ENCODE results near the gene GALNT1. TPM values are rescaled to one million over a fixed set of nuclear protein-coding genes. Genes with fewer than 3 reads are reported as not detected.

Gene GALNT1
- total RNA-seq, 1 donor from 2014 or later: 74.5 TPM

DNA sequence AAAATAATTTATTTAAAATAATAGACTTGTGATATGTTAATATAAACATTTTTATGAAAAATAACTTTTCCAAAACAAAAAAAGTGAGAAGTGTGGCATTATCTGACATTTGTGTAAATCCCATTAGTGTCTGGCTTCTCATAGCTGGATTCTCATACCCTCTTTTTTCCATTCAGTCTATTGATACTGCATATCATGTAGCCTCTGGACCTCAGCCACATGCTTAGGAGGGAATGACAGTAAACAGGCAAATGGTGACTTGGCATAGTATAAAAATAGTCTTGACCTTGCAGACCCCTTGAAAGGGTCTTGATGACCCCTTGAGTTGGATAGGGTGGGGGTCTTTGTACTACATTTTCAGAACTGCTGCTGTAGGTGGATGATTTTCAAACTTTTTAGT, 29.2 kb downstream of the GALNT1 start:
- no peak for DNase-seq
- H3K36me3 ChIP-seq: no peaks in the 10 kb centered on the region
- no peak for ATAC-seq
- intact Hi-C loops (cut with DNase I): no loop called here
- TF ChIP-seq, protein P1, sequence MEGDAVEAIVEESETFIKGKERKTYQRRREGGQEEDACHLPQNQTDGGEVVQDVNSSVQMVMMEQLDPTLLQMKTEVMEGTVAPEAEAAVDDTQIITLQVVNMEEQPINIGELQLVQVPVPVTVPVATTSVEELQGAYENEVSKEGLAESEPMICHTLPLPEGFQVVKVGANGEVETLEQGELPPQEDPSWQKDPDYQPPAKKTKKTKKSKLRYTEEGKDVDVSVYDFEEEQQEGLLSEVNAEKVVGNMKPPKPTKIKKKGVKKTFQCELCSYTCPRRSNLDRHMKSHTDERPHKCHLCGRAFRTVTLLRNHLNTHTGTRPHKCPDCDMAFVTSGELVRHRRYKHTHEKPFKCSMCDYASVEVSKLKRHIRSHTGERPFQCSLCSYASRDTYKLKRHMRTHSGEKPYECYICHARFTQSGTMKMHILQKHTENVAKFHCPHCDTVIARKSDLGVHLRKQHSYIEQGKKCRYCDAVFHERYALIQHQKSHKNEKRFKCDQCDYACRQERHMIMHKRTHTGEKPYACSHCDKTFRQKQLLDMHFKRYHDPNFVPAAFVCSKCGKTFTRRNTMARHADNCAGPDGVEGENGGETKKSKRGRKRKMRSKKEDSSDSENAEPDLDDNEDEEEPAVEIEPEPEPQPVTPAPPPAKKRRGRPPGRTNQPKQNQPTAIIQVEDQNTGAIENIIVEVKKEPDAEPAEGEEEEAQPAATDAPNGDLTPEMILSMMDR (IDR thresholded peaks at IDR 0.05): no peak
- no peak overlapping the region for H3K27ac ChIP-seq
- no peak overlapping the region for H3K4me3 ChIP-seq
- no peaks in the 10 kb centered on the region for H3K4me1 ChIP-seq
- H3K27me3 ChIP-seq: no peaks in the 10 kb centered on the region
- no peaks in the 10 kb centered on the region for H3K9me3 ChIP-seq

- H3K4me3 ChIP-seq: no peak overlapping the region
- H3K4me1 ChIP-seq: peaks cover 8% of the 10 kb centered on the region
- DNase-seq: no peak
- intact Hi-C loops (cut with DNase I): no loop called here
- no peak overlapping the region for H3K27ac ChIP-seq
- no peak for ATAC-seq
- no peaks in the 10 kb centered on the region for H3K36me3 ChIP-seq
- no peaks in the 10 kb centered on the region for H3K27me3 ChIP-seq
- H3K9me3 ChIP-seq: no peaks in the 10 kb centered on the region
- TF ChIP-seq, protein P1 (IDR thresholded peaks at IDR 0.05): no peak
Measured at GRCh38 chr18:35611518-35611917, 30.0 kb downstream of the GALNT1 start.

DNA sequence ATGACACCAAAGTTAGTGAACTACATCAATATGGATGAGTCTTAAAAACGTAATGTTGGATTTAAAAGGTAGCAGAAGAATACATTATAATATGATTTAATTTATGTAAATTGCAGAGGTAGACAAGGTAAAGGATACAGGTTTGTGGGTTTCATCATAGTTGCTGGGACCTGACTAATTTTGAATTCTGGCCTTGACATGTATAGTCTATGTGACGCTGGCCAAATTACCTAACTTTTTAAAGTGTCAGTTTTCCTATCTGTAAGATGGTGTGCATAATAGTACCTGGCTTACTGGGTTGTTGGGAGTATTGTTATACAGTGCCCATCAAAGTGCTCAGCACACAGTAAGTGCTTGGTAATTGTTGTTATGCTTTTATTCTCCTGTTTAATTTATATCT, 34.5 kb downstream of the GALNT1 start:
- H3K36me3 ChIP-seq: no peaks in the 10 kb centered on the region
- H3K4me1 ChIP-seq: peaks cover 37% of the 10 kb centered on the region
- DNase-seq (no peak), ATAC-seq (no peak)
- no peaks in the 10 kb centered on the region for H3K9me3 ChIP-seq
- no peak overlapping the region for H3K27ac ChIP-seq
- H3K4me3 ChIP-seq: no peak overlapping the region
- H3K27me3 ChIP-seq: no peaks in the 10 kb centered on the region
- TF ChIP-seq, protein P1 (IDR thresholded peaks at IDR 0.05): no peak
- intact Hi-C loops (cut with DNase I): no loop called here

DNA sequence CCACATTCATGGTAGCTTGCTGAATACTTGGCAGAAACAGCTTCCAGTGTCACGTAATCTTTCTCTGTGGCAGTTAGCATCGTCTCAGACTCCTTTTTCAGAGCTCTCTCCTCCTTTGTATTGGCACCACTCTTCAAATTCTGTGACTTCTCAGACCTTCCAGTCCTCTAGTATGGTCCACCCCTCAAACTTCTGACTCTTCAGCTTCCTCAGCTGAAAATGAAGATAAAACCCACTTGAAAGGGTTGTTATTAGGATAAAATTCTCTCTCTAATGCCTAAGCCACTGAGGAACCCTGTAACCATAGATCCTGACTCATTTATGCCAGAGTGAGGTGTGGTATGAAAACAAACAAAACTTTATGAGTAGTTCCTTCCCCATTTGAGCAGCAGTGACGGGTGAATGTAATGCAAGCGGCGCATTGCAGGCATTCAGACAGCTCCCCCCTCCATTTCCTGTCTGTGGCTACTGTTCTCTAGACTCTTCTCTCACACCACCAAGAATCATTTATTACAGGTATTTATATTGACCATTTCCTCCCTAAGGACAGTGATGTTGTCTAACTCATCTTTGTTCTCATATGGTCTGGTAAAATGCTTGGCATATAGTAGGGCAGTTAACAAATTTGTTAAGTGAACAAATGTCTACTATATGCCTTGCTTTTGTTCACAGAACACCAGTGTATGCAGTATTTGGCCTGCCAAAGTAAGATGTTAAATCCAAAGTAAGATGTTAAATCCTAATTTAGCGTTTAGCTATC, 35.3 kb downstream of the GALNT1 start:
- H3K27ac ChIP-seq: peak overlapping the region; percentile 43
- peak; percentile 93 for ATAC-seq
- no peak overlapping the region for H3K4me3 ChIP-seq
- peak; percentile 65 for DNase-seq
- TF ChIP-seq, protein P1 (IDR thresholded peaks at IDR 0.05): no peak
- H3K4me1 ChIP-seq: peaks cover 37% of the 10 kb centered on the region
- H3K27me3 ChIP-seq: no peaks in the 10 kb centered on the region
- no peaks in the 10 kb centered on the region for H3K36me3 ChIP-seq
- H3K9me3 ChIP-seq: no peaks in the 10 kb centered on the region
- intact Hi-C loops (cut with DNase I): no loop called here

GRCh38 chr18:35617865-35618264, 36.3 kb downstream of the GALNT1 start:
- no peaks in the 10 kb centered on the region for H3K9me3 ChIP-seq
- H3K27ac ChIP-seq: no peak overlapping the region
- no peaks in the 10 kb centered on the region for H3K27me3 ChIP-seq
- no peaks in the 10 kb centered on the region for H3K36me3 ChIP-seq
- ATAC-seq (no peak), DNase-seq (no peak)
- TF ChIP-seq, protein P1 (IDR thresholded peaks at IDR 0.05): no peak
- peaks cover 37% of the 10 kb centered on the region for H3K4me1 ChIP-seq
- H3K4me3 ChIP-seq: no peak overlapping the region
- intact Hi-C loops (cut with DNase I): no loop called here
